T-helper 1 cell treated with Interleukin-12 subunit alpha and Interleukin-12 subunit beta and Interleukin-4 antibody, amounts not matched to agents 30 ng/mL and 1 ng/mL, for 36 hours (primary cell): Measurements from ENCODE around the gene AHCYL1. TPM values are rescaled to one million over a fixed set of nuclear protein-coding genes. Genes with fewer than 3 reads are reported as not detected.

Source experiments
- intact Hi-C: fragments of 100-400 bp; cut with micrococcal nuclease; formaldehyde crosslinking; loops from one replicate; pipeline ENCODE4 v1.15.1; 2024
- total RNA-seq: library from RNA; stranded (reverse); gene quantifications from 2 replicates; pipeline ENCODE4 v1.2.3, GENCODE V29; 2022

AHCYL1 gene
- total RNA-seq, 1 donor from 2014 or later = 52.6 TPM

GRCh38 chr1:109975718-109976117 is 8.8 kb upstream of the AHCYL1 start:
- intact Hi-C loops = no loop called here

GRCh38 chr1:109976762-109977161 is 7.8 kb upstream of the AHCYL1 start:
- intact Hi-C loops = no loop called here

DNA sequence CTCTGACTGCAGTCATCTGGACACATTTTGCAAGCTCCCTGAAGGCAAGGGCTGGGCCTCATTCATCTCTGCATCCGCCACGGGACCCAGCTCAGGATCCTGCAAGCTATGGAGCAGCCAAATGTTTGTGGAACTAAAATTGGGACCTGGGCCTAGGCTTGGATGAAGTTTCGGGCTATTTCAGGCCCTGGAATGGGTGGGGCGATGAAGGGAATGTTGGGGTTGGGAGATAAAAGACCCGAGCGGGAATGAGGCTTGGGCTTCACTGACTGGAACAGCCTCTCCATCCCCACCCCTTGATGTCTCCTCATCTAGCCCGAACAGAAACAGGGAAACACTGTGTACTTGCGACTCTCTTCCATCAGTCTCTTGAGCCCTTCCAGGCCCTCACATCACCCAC is 7.3 kb upstream of the AHCYL1 start:
- intact Hi-C loops = no loop called here

GRCh38 chr1:109977657-109978378 is 6.7 kb upstream of the AHCYL1 start:
- intact Hi-C loops = no loop called here

- intact Hi-C loops = no loop called here
These were observed 5.6 kb upstream of the AHCYL1 start for GRCh38 chr1:109978761-109979488.

GRCh38 chr1:109979489-109980091 is 5.0 kb upstream of the AHCYL1 start:
- intact Hi-C loops = no loop called here

DNA sequence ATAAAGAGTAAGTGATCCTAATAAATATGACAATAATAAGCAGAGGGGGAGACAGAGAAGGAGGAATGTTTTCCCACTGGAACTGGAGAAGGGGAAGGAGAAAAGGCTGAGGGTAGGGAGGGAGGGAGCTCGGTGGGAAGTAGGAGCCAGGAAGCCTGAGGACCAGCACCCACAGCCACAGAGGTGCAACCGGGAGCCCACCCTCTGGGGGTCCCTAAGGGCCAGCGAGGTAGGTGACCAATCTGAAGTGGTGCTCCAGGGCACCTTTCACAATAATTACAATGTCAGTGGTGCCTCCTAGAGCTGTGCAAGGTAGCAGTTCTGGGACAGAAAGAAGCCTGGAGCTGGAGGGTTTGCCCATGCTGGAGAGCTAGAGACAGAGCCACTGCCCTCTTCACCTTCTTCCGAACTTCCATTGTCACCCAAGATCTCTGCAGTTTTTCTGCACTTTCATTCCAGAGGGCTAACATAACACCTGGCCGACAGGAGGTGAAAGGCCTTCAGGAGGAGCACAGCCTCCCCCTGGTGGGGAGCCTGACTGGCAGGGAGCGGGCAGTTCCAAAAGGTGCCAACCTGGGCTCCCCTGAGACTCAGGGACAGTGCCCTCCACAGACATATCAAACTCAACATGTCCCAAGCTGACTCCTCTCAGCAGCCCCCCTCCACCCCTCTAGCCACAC is 4.1 kb upstream of the AHCYL1 start:
- intact Hi-C loops = no loop called here

GRCh38 chr1:109981004-109981335 is 3.6 kb upstream of the AHCYL1 start:
- intact Hi-C loops = no loop called here

- intact Hi-C loops = loop anchor here (1.0 to 2.0 kb wide), 13 partner anchors 28 to 558 kb away; partner anchors contain the start of genes CSF1, GNAI3, GSTM4 and STRIP1
These were observed 980 bp upstream of the AHCYL1 start for GRCh38 chr1:109983380-109984189.

GRCh38 chr1:109984190-109984455 is 442 bp upstream of the AHCYL1 start:
- intact Hi-C loops = loop anchor here (1.0 to 2.0 kb wide), 13 partner anchors 27 to 559 kb away; partner anchors contain the start of genes CSF1, GNAI3, GSTM4 and STRIP1

DNA sequence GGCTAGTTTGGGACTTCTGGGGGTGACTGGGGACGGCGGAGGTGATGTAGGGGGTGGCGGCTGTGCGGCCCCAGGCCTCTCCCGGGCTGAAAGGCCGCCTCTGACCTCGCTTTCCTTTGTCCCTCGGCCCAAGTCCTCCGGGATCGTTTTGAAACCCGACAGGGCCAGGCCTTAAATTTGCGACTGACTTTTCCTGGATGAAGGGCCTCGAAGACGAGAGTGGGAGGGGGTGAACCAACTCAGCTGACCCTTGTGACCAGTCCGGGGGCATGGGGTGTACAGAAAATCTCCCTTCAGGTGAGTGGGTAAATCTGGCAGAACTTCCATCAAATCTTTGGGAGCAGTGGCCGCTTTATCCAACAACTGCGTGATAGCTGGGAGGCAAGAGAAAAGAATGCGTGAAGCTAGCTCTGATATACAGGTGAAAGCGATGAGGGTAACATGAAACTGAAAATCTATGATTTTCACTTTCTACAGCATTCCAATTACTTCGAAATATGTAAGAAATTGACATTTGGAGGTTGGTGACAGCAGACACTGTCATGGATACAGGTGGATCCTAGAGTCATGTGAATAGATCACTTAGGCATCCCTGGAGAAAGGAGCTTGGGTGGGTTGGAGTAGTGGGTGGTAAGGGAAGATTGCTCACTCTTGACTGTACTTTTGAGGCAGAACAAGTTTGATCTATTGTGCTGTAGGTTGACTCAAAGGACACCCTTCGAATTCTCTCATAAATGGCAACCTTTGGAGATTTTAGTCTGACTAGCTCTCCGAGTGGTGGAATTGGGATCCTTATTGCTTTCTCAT is 885 bp downstream of the AHCYL1 start:
- intact Hi-C loops = loop anchor here (1.0 to 2.0 kb wide), 3 partner anchors 44 to 365 kb away; no protein-coding TSS in a partner anchor

GRCh38 chr1:109986054-109986444 is 1.5 kb downstream of the AHCYL1 start:
- intact Hi-C loops = no loop called here

GRCh38 chr1:109988349-109988914 is 3.9 kb downstream of the AHCYL1 start:
- intact Hi-C loops = no loop called here

DNA sequence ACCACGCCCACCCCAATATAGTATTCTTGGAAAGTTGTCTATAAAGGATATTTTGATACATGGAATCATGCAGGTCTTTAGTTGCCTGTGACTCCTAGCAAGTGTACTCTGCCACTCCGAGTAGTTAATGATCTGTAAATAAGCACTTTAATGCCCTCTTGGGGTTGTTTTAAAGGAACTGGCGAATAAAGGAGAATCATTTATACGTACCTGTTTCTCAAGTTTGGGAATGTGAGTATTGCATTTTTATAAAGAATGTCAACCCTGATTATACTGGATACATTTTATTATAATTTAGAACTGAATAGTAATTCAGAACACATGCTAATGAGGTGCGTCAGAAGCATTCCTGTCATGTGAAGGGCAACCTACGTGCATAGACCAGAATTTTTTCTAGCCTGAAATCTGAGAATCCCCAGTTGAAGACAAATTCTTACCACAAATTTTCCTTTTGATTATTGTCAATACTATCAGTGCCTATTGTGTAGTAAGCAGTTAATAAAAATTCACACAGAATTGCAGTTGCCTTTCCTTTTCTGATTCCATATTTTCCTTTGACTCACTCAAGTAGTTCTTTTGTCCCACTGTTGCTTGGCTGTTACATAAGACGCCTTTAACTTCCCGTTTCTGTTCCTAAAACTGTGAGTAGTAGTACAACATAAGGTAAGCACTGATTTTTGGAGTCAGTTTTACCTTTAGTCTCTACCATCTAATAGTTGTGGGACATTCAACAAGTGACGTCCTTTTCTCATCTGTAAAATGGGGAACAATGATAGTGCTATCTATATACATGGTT is 5.1 kb downstream of the AHCYL1 start:
- intact Hi-C loops = no loop called here

- intact Hi-C loops = no loop called here
These were observed 5.7 kb downstream of the AHCYL1 start for GRCh38 chr1:109990302-109990653.

DNA sequence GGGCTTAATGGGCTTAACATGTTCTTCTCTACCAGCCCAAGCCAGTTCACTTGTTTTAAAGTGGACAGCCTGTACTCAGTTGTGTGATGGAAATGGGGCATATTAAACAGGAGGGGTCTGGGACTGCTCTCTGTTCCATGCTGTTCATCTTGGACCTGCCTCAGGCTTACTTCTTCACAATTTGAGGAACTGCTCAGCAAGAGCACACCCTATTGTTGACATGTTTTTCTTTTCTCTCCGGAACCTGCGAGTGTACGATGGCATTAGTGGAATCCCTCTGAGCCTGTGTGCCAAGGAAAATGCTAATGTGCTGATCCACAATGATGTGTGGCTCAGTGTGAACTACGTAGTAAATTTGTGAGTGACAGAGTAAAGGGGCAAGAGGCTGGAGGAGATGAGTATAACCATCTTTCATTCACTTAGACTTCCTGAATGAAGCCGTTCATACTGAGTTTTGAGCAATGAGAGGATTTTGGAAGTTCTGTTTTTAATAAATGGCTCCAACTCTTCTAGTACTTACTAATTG is 6.9 kb downstream of the AHCYL1 start:
- intact Hi-C loops = no loop called here

DNA sequence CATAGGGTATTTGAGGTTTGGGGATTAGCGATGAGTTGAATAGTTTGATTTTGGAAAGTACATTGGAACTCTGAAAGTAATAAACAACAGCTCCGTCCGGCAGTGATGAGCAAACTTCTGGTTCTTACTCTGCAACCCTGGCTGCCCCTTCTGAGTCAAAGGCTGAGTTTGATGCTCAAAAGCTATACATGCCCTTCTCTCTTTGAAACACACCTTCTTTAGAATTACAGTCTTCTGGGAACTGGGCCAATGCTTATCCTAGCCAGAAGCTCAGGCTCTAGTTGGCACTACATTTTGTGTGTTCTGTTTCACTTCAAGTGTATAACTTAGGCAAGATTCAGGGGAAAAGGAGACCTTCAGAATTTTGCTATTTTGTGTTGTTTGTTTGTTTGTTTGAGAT is 9.3 kb downstream of the AHCYL1 start:
- intact Hi-C loops = no loop called here

GRCh38 chr1:109994654-109995053 is 10.1 kb downstream of the AHCYL1 start:
- intact Hi-C loops = no loop called here

DNA sequence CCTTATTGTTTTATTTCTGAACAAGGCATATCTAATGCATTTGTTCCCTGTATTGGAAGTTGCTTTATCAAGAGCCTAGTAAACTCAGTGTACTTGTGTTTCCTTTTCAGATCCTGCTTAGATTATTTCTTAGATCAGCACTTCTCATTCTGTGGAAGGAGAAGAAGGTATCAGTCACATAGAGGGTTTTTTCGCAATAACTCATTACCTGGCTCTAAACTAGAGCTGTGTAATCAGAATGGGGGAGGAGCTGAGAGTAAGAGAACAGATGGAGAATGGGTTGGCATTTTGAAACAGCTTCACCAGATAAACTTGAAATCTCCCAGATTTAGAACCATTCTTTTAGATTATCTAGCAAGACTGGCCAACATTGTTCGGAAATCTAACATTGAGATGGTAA is 11.0 kb downstream of the AHCYL1 start:
- intact Hi-C loops = no loop called here
